Measurements from ENCODE around the gene CPA2.
"Not testable (repeated sequence)": the region's sequence is repeated elsewhere in the genome, so short reads cannot be mapped to it uniquely, and the experiment has no call there.

CPA2 gene

DNA sequence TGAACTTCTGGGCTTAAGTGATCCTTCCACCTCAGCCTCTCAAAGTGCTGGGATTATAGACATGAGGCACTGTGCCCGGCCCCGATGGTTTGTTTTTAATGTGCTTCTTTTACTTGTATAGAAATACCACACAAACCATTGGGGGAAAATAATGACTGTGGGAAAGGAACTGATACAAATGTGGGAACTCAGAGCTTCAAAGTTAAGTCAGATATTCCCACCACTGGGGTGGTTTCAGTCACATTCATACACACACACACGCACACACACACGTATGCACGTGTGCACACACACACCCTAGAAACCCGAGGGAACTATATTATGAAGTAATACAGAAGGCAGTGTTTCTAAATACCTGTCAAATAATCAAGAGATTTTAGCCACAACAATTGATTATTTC lies 43.3 kb downstream of the CPA2 start:
- no peak for DNase-seq (ENCODE audit: low spot score)

DNA sequence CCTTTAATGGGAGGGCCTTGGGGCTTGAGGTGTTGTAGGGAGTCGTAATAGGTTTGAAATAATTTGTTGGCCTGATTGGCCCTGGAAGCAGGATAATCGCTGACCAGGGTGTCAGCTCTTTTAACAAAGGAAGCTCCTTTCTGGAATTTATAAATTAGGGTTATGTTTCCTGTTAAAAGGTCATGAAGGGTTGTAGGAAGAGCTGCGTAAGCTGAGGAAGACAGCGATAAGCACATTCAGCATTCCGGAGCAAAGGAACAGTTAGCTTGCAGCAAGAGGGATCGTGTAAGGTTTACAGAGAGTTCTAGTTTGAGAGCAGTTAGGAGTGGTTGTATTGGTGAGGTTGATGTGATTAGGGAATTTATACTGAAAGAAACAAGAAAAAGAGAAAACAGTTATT lies 47.6 kb downstream of the CPA2 start:
- DNase-seq (ENCODE audit: low spot score) = no peak

DNA sequence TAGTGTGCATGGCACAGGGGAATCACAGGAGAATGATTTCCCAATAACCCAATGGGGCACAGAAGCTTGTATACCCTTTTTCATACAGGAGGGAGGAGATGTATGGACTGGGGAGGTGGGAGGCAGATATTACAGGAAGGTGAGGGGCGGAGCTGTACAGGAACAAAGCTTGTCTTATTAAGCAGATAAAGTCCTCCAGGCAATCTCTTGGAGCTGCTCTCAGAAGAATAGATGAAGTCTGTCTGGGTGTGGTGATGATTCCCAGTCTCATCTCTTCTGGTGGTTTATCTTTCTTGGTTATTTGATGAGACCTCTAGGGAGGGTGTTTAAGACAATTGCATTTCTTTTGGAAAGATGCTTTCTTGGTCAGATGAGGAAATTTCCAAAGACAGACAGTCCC lies 52.9 kb downstream of the CPA2 start:
- DNase-seq (ENCODE audit: low spot score) = no peak

DNA sequence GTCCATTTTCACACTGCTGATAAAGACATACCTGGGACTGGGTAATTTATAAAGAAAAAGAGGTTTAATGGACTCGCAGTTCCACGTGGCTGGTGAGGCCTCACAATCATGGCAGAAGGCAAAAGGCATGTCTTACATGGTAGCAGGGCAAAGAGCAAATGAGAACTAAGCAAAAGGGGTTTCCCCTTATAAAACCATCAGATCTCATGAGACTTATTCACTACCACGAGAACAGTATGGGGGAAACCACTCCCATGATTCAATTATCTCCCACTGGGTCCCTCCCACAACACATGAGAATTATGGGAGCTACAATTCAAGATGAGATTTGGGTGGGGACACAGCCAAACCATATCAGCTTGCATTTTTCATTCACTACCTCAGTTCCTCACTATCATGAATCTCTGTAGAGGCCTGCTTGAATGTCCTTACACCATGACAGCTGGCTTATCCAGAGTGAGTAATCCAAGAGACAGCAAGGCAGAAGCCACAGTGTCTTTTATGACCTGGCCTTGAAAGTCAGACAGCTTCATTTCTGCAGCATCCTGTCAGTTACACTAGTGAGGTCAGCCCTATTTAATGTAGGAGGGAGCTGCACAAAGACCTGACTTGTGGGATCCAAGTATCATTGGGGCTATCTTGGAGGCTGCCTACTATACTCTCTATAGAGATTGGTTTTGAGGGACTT lies 55.0 kb downstream of the CPA2 start:
- not testable (repeated sequence) for DNase-seq (ENCODE audit: low spot score)

DNA sequence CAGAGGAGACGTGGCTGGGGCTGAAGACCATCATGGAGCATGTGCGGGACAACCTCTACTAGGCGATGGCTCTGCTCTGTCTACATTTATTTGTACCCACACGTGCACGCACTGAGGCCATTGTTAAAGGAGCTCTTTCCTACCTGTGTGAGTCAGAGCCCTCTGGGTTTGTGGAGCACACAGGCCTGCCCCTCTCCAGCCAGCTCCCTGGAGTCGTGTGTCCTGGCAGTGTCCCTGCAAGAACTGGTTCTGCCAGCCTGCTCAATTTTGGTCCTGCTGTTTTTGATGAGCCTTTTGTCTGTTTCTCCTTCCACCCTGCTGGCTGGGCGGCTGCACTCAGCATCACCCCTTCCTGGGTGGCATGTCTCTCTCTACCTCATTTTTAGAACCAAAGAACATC lies 56.0 kb downstream of the CPA2 start:
- DNase-seq (ENCODE audit: low spot score) = no peak

DNA sequence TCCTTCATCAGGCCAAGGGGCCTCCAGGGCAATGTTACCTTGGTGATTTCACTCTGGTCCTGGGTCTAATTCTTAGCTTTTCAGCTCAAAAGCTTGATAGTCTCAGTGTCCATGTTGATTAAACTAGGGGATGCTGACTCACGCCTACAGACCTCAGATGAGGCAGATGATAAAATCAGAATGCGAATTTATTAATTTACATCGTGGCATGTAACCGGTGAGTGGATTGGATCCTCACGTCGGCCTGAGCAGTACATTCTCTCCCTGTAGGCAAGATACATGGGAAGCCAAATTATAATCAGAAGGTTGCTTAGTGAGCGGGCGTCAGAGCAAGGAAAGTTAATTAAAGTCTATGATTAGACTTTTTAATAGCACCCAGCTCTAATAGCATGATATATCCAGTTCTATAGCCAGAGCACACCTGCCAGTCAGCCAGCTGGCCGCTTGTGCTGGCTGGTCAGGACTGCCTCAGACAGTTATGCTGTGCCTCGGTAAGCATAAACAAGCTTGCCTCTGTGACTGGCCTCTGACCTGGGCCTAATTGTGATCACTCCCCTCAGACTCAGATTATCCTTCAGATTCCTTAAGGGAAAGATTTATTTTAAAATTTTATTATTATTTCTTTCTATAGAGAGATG lies 57.8 kb downstream of the CPA2 start:
- no peak for DNase-seq (ENCODE audit: low spot score)

DNA sequence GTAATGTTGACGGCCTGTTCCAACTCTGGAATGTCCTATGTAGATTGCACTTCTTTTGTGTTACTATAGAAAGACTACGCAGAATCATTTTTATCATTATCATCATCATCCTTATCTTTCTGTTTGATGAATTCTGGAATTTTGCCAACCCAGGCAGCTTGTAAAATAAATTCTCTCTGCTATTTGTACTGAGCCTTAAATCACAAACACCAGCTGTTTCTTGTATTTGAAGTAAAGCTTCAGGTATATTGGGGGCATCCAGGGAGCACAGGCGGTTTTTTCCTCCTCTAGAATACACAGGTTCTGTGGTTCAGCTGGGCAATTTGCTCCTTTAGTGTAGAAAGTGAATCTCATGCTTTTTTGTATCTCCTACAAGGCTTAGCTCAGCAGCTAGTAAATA lies 63.0 kb downstream of the CPA2 start:
- no peak for DNase-seq (ENCODE audit: low spot score)

DNA sequence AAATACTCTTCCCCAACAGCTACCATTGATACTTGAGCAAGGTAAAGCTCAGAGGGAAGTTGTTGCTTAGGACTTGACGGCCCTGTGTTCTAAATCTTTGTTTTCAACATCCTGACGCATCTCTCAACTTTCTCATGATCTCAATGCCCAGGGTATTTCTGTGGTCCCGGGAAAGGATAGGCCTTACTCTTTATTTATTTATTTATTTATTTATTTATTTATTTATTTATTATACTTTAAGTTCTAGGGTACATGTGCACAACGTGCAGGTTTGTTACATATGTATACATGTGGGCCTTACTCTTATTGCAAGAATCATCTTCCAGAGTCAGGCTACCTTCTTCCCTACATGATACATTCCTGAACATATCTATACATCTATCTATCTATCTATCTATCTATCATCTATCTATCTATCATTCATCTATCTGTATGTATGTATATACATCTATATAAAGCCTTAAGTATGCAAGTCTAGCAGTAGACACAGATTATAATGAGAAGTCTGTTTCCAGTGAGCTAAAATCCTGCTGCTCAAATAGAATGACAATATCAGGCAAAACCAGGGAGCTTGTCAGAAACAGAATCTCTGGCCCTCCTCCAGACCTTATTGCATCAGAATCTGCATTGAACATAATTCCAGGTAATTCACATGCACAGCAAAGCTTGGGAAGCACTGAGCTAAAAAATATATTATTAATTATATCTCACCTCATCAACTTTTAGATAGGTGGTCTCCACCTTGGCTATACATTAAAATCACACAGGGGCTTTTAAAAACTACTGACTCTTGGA lies 65.8 kb downstream of the CPA2 start:
- DNase-seq (ENCODE audit: low spot score) = no peak

DNA sequence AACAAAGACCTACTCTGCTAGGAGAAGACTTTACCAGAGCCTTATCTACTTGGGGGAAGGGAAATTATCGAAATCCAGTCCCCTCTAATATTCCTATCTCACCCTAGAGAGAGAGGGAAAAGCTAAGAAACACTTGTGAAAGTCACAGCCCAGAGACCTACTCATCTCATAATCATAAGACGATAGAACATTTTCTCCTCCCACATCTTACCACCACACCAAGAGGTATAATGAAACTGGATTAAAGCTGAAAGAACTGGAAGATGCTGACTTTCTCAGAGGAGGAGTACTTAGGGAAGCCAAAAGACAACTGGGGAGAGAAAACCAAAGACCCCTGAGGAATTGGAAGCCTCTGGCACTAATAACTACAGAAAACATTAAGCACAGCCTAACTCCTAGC lies 67.2 kb downstream of the CPA2 start:
- DNase-seq (ENCODE audit: low spot score) = no peak

DNA sequence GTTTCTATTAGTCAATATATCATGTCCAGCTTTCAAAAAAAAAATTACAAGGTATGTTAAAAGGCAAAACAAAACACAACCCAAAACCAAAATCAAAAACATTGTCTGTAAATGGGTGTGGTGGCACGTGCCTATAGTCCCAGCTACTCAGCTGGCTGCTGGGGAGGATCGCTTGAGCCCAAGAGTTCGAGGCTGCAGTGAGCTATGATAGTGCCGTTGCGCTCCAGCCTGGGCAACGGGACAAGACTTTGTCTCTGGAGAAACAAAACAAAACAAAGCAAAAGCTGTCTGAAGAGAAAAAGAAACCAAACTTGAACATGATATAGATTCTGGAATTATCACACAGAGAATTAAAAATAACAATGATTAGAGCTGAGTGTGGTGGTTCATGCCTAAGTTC lies 67.6 kb downstream of the CPA2 start:
- DNase-seq (ENCODE audit: low spot score) = no peak

DNA sequence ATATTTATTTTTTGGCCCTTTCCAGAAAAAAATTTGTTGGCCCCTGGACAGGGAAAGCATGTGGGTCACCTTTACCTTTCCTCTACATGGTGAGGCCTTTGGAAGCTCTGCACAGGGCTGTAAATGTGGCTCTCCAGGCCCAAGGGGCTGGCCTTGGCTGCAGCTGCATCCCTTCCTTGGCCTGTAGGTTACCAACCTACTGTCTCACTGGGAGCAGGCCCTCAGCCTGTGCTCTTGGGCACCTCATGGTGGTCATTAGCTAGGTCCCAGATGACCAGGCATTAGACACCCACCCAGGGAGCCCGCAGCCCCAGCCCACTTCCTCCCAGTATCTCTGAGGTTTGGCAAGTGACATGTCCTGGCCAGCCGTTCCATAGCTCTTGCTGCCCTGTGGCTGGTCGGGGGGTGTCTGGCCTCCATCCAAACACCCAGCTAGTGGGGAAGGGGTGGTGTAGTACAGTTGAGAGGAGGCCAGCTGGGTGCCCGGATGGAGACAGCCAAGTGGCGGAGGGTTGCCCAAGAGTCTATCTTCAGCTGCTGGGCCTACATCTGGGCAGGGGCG lies 70.8 kb downstream of the CPA2 start:
- no peak for DNase-seq (ENCODE audit: low spot score)

DNA sequence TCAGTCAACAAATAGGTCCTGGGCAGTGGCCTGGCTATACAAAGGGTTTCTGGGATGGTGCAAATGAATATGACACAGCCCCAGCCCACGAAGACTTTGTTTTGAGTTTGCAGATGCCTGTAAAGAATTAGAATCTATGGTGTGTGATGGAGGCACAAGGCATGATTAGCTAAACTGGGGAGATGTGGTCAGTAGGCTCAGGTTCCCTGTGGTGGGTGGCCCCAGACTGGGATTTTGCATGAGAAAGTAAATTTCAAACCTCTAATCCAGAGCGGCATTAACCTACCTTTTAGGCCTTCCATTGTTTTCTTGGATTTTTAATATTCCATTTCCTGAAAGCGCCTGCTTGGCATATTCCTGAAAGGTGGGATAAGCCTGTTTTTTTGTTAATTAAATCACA lies 71.6 kb downstream of the CPA2 start:
- DNase-seq (ENCODE audit: low spot score) = no peak
